ENCODE measurements around the gene CNP. TPM values are rescaled to one million over a fixed set of nuclear protein-coding genes. Genes with fewer than 3 reads are reported as not detected.

The CNP gene
- total and polyA plus RNA-seq, 8 donors, result 26.3 to 45.8 (median 32.1) TPM

DNA sequence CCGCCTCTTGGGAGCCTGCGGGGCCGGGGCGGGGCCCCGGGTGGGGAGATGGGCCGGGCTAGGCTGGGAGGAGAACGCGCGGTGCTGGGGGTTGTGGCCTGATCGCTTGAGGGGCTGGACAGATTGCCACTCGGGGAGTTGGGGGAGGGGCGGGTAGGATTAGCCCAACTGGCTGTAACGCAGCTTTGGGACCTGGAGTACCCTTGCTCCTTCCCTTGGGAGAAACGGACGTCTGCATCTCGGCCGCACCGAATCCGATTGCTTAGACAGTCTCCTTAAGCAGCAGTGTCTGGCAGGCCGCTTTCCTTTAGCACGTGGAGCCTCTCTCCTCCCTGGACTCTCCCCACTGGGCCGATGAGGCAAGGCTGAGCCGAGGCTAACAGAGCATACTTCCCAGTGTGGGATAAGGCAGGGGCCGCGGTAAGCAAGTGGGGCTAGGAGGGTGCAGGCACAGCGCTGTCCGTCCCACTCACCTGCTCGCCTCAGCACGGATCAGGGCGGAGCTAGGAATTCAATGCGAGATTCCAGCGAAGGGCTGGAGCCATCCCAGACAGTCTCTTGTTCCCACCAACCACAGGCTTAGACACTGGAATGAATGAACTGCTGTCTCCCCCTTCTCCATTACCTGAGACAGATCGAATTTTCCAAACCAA lies 47.3 kb upstream of the CNP start:
- FAIRE-seq (no peak), ATAC-seq (peak; percentile 10 to 41 (median 28))

DNA sequence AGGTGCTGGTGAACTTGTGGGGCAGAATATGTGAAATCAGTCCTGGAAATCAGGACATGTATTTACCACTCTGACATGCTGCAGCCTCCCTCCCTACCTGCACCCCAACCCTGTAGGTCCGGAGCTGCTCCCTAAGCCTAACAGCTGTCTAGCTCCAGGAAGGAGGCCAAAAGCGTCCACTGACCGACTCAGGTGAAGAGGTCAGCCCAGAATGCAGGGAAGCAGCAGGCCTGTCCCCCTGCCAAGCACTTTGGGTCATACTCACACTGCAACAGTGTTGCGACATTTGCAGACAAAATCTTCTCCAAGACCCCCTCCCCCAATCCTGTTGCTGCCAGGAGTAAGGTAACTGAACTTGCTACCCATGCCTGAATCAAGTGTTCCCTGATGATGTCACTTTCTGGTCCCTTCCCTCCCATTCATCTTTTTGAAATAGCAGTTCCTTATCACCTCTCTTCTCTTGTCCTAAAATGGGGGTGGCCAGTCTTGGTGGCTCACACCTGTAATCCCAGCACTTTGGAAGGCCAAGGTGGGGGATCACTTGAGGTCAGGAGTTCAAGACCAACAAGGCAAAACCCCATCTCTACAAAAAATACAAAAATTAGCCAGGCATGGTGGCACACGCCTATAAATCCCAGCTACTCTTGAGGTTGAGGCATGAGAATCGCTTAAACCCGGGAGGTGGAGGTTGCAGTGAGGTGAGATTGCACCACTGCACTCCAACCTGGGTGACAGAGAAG lies 46.6 kb upstream of the CNP start:
- Histone ChIP-seq H3K27me3 (no peaks in the 10 kb centered on the region), H3K4me1 (peaks cover 0 to 22% (median 6%) of the 10 kb centered on the region in 3 donors), H3K4me3 (peak overlapping the region in 1 of 4 donors; percentile 96), H3K36me3 (no peaks in the 10 kb centered on the region), H3K27ac (peak overlapping the region in 1 of 4 donors; percentile 73), H3K9me3 (no peaks in the 10 kb centered on the region)
- peak in 2 of 6 donors; percentile 48 to 55 for DNase-seq
- TF ChIP-seq, protein P1, sequence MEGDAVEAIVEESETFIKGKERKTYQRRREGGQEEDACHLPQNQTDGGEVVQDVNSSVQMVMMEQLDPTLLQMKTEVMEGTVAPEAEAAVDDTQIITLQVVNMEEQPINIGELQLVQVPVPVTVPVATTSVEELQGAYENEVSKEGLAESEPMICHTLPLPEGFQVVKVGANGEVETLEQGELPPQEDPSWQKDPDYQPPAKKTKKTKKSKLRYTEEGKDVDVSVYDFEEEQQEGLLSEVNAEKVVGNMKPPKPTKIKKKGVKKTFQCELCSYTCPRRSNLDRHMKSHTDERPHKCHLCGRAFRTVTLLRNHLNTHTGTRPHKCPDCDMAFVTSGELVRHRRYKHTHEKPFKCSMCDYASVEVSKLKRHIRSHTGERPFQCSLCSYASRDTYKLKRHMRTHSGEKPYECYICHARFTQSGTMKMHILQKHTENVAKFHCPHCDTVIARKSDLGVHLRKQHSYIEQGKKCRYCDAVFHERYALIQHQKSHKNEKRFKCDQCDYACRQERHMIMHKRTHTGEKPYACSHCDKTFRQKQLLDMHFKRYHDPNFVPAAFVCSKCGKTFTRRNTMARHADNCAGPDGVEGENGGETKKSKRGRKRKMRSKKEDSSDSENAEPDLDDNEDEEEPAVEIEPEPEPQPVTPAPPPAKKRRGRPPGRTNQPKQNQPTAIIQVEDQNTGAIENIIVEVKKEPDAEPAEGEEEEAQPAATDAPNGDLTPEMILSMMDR (IDR thresholded peaks at IDR 0.05), result no peak
- intact Hi-C loops (cut with DNase I), result no loop called here
- WGBS, 2 donors, result 75% methylated on average over 7 of the region's 7 CpGs
- FAIRE-seq, result no peak
- ATAC-seq, result no peak

More for the DNA sequence above, 47.3 kb upstream of the CNP start:
- intact Hi-C loops (cut with DNase I), result no loop called here
- no peaks in the 10 kb centered on the region for H3K36me3 ChIP-seq
- H3K27ac ChIP-seq, result peak overlapping the region; percentile 60 to 88 (median 80)
- H3K27me3 ChIP-seq, result no peaks in the 10 kb centered on the region
- peaks cover 0 to 22% (median 6%) of the 10 kb centered on the region in 3 donors for H3K4me1 ChIP-seq
- 2 to 3% methylated on average over 29 to 33 of the region's 33 CpGs for WGBS, 2 donors
- TF ChIP-seq, protein P1 (IDR thresholded peaks at IDR 0.05), result no peak
- H3K9me3 ChIP-seq, result no peaks in the 10 kb centered on the region
- H3K4me3 ChIP-seq, result peak overlapping the region; percentile 8 to 97 (median 95)
- DNase-seq, result no peak

DNA sequence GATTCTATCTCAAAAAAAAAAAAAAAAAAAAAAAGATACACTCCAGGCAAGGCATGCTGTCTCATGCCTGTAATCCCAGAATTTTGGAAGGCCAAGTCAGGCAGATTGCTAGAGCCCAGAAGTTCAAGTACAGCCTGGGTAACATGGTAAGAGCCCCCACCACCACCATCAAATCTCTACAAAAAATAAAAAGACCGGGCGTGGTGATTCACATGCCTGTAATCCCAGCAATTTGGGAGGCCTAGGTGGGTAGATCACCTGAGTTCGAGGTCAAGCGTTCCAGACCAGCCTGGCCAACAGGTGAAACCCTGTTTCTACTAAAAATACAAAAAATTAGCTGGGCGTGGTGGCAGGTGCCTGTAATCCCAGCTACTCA lies 46.0 kb upstream of the CNP start:
- no peaks in the 10 kb centered on the region for H3K9me3 ChIP-seq
- WGBS, 2 donors, result 84 to 95% methylated on average over 5 of the region's 5 CpGs
- no peak overlapping the region for H3K27ac ChIP-seq
- ATAC-seq (no peak), FAIRE-seq (no peak), DNase-seq (no peak)
- intact Hi-C loops (cut with DNase I), result no loop called here
- H3K4me1 ChIP-seq, result peaks cover 0 to 22% (median 6%) of the 10 kb centered on the region in 3 donors
- TF ChIP-seq, protein P1 (IDR thresholded peaks at IDR 0.05), result no peak
- no peaks in the 10 kb centered on the region for H3K36me3 ChIP-seq
- H3K27me3 ChIP-seq, result no peaks in the 10 kb centered on the region
- no peak overlapping the region for H3K4me3 ChIP-seq

DNA sequence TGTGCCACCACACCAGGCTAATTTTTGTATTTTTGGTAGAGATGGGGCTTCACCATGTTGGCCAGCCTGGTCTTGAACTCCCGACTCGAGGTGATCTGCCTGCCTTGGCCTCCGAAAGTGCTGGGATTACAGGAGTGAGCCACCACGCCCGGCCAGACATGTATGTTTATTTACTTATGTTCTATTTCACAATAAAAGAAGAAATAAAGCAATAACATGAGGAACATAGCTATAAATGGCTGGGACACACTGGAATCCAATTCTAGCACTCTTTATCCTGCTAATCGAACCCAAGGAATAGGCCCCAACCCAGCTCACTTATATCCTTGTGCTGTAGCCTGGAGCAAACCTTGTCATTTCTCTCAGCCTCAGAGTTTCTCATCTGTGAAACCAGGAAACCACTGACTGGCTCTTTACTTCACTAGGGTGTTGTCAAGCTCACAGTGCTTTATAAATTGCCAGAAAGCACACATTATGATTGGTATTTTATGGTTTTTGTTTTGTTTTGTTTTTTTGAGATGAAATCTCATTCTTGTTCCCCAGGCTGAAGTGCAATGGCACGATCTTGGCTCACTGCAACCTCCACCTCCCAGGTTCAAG lies 40.5 kb upstream of the CNP start:
- H3K9me3 ChIP-seq, result no peaks in the 10 kb centered on the region
- WGBS, 2 donors, result 88 to 90% methylated on average over 7 of the region's 7 CpGs
- no peak for FAIRE-seq
- TF ChIP-seq, protein P1 (IDR thresholded peaks at IDR 0.05), result no peak
- H3K4me1 ChIP-seq, result peaks cover 0 to 9% (median 0%) of the 10 kb centered on the region in 3 donors
- ATAC-seq, result no peak
- no peaks in the 10 kb centered on the region for H3K27me3 ChIP-seq
- H3K27ac ChIP-seq, result no peak overlapping the region
- no peak for DNase-seq
- no peak overlapping the region for H3K4me3 ChIP-seq
- H3K36me3 ChIP-seq, result no peaks in the 10 kb centered on the region
- intact Hi-C loops (cut with DNase I), result no loop called here

All from pancreas (tissue), 10 donors.